ENCODE results near the gene PACRG. TPM values are rescaled to one million over a fixed set of nuclear protein-coding genes. Genes with fewer than 3 reads are reported as not detected.

PACRG gene
- total RNA-seq, 1 donor from 2014 or later: not detected

GRCh38 chr6:163177892-163178420 lies 450.2 kb downstream of the PACRG start:
- Mint-ChIP-seq H3K4me3 (ENCODE audit: low read depth) (no peak overlapping the region), H3K9me3 (no peaks in the 10 kb centered on the region), H3K4me1 (ENCODE audit: low read depth) (no peaks in the 10 kb centered on the region), H3K36me3 (ENCODE audit: low read depth) (no peaks in the 10 kb centered on the region), H3K27me3 (ENCODE audit: low read depth) (no peaks in the 10 kb centered on the region), H3K27ac (no peak overlapping the region)
- no peak for DNase-seq (ENCODE audit: low spot score)
- intact Hi-C loops (cut with micrococcal nuclease): loop anchor here (10.0 kb wide), 1 partner anchor 777 kb away; no protein-coding TSS in a partner anchor

GRCh38 chr6:163179061-163179460 lies 451.3 kb downstream of the PACRG start:
- Mint-ChIP-seq H3K27me3 (ENCODE audit: low read depth) (no peaks in the 10 kb centered on the region), H3K9me3 (no peaks in the 10 kb centered on the region), H3K36me3 (ENCODE audit: low read depth) (no peaks in the 10 kb centered on the region), H3K4me1 (ENCODE audit: low read depth) (no peaks in the 10 kb centered on the region), H3K4me3 (ENCODE audit: low read depth) (no peak overlapping the region), H3K27ac (no peak overlapping the region)
- no peak for DNase-seq (ENCODE audit: low spot score)
- intact Hi-C loops (cut with micrococcal nuclease): loop anchor here (10.0 kb wide), 1 partner anchor 776 kb away; no protein-coding TSS in a partner anchor

GRCh38 chr6:163179721-163180120 lies 451.9 kb downstream of the PACRG start:
- Mint-ChIP-seq H3K36me3 (ENCODE audit: low read depth) (no peaks in the 10 kb centered on the region), H3K4me3 (ENCODE audit: low read depth) (no peak overlapping the region), H3K4me1 (ENCODE audit: low read depth) (no peaks in the 10 kb centered on the region), H3K27me3 (ENCODE audit: low read depth) (no peaks in the 10 kb centered on the region), H3K9me3 (no peaks in the 10 kb centered on the region), H3K27ac (no peak overlapping the region)
- intact Hi-C loops (cut with micrococcal nuclease): loop anchor here (10.0 kb wide), 1 partner anchor 775 kb away; no protein-coding TSS in a partner anchor
- no peak for DNase-seq (ENCODE audit: low spot score)

- Mint-ChIP-seq H3K4me3 (ENCODE audit: low read depth) (no peak overlapping the region), H3K4me1 (ENCODE audit: low read depth) (no peaks in the 10 kb centered on the region), H3K27me3 (ENCODE audit: low read depth) (no peaks in the 10 kb centered on the region), H3K9me3 (no peaks in the 10 kb centered on the region), H3K36me3 (ENCODE audit: low read depth) (no peaks in the 10 kb centered on the region), H3K27ac (no peak overlapping the region)
- DNase-seq (ENCODE audit: low spot score): no peak
- intact Hi-C loops (cut with micrococcal nuclease): no loop called here
Measured at GRCh38 chr6:163180874-163181541, 453.2 kb downstream of the PACRG start.

GRCh38 chr6:163181666-163182180 lies 453.9 kb downstream of the PACRG start:
- no peaks in the 10 kb centered on the region for H3K9me3 Mint-ChIP-seq
- intact Hi-C loops (cut with micrococcal nuclease): no loop called here
- H3K4me3 Mint-ChIP-seq (ENCODE audit: low read depth): no peak overlapping the region
- no peak overlapping the region for H3K27ac Mint-ChIP-seq
- DNase-seq (ENCODE audit: low spot score): no peak
- no peaks in the 10 kb centered on the region for H3K36me3 Mint-ChIP-seq (ENCODE audit: low read depth)
- H3K27me3 Mint-ChIP-seq (ENCODE audit: low read depth): no peaks in the 10 kb centered on the region
- no peaks in the 10 kb centered on the region for H3K4me1 Mint-ChIP-seq (ENCODE audit: low read depth)

- Mint-ChIP-seq H3K4me1 (ENCODE audit: low read depth) (no peaks in the 10 kb centered on the region), H3K9me3 (no peaks in the 10 kb centered on the region), H3K27me3 (ENCODE audit: low read depth) (no peaks in the 10 kb centered on the region), H3K4me3 (ENCODE audit: low read depth) (no peak overlapping the region), H3K36me3 (ENCODE audit: low read depth) (no peaks in the 10 kb centered on the region), H3K27ac (no peak overlapping the region)
- intact Hi-C loops (cut with micrococcal nuclease): no loop called here
- no peak for DNase-seq (ENCODE audit: low spot score)
Measured at GRCh38 chr6:163182696-163183095, 454.9 kb downstream of the PACRG start.

GRCh38 chr6:163183806-163184205 lies 456.0 kb downstream of the PACRG start:
- Mint-ChIP-seq H3K27me3 (ENCODE audit: low read depth) (no peaks in the 10 kb centered on the region), H3K9me3 (no peaks in the 10 kb centered on the region), H3K4me3 (ENCODE audit: low read depth) (no peak overlapping the region), H3K36me3 (ENCODE audit: low read depth) (no peaks in the 10 kb centered on the region), H3K4me1 (ENCODE audit: low read depth) (no peaks in the 10 kb centered on the region), H3K27ac (no peak overlapping the region)
- intact Hi-C loops (cut with micrococcal nuclease): no loop called here
- no peak for DNase-seq (ENCODE audit: low spot score)

GRCh38 chr6:163185744-163186143 lies 458.0 kb downstream of the PACRG start:
- DNase-seq (ENCODE audit: low spot score): no peak
- Mint-ChIP-seq H3K27me3 (ENCODE audit: low read depth) (no peaks in the 10 kb centered on the region), H3K27ac (no peak overlapping the region), H3K9me3 (no peaks in the 10 kb centered on the region), H3K36me3 (ENCODE audit: low read depth) (no peaks in the 10 kb centered on the region), H3K4me3 (ENCODE audit: low read depth) (no peak overlapping the region), H3K4me1 (ENCODE audit: low read depth) (no peaks in the 10 kb centered on the region)
- intact Hi-C loops (cut with micrococcal nuclease): no loop called here

GRCh38 chr6:163186527-163186926 lies 458.8 kb downstream of the PACRG start:
- Mint-ChIP-seq H3K27me3 (ENCODE audit: low read depth) (no peaks in the 10 kb centered on the region), H3K36me3 (ENCODE audit: low read depth) (no peaks in the 10 kb centered on the region), H3K4me1 (ENCODE audit: low read depth) (no peaks in the 10 kb centered on the region), H3K9me3 (no peaks in the 10 kb centered on the region), H3K4me3 (ENCODE audit: low read depth) (no peak overlapping the region), H3K27ac (no peak overlapping the region)
- DNase-seq (ENCODE audit: low spot score): no peak
- intact Hi-C loops (cut with micrococcal nuclease): no loop called here

- no peak overlapping the region for H3K4me3 Mint-ChIP-seq (ENCODE audit: low read depth)
- intact Hi-C loops (cut with micrococcal nuclease): no loop called here
- no peaks in the 10 kb centered on the region for H3K9me3 Mint-ChIP-seq
- no peaks in the 10 kb centered on the region for H3K36me3 Mint-ChIP-seq (ENCODE audit: low read depth)
- no peaks in the 10 kb centered on the region for H3K4me1 Mint-ChIP-seq (ENCODE audit: low read depth)
- no peak for DNase-seq (ENCODE audit: low spot score)
- H3K27me3 Mint-ChIP-seq (ENCODE audit: low read depth): no peaks in the 10 kb centered on the region
- H3K27ac Mint-ChIP-seq: no peak overlapping the region
Measured at GRCh38 chr6:163187201-163187600, 459.4 kb downstream of the PACRG start.

GRCh38 chr6:163187606-163188005 lies 459.8 kb downstream of the PACRG start:
- H3K27me3 Mint-ChIP-seq (ENCODE audit: low read depth): no peaks in the 10 kb centered on the region
- H3K9me3 Mint-ChIP-seq: no peaks in the 10 kb centered on the region
- no peak overlapping the region for H3K4me3 Mint-ChIP-seq (ENCODE audit: low read depth)
- no peaks in the 10 kb centered on the region for H3K4me1 Mint-ChIP-seq (ENCODE audit: low read depth)
- DNase-seq (ENCODE audit: low spot score): no peak
- intact Hi-C loops (cut with micrococcal nuclease): no loop called here
- no peak overlapping the region for H3K27ac Mint-ChIP-seq
- no peaks in the 10 kb centered on the region for H3K36me3 Mint-ChIP-seq (ENCODE audit: low read depth)

GRCh38 chr6:163188746-163189145 lies 461.0 kb downstream of the PACRG start:
- intact Hi-C loops (cut with micrococcal nuclease): no loop called here
- DNase-seq (ENCODE audit: low spot score): no peak
- Mint-ChIP-seq H3K9me3 (no peaks in the 10 kb centered on the region), H3K27ac (no peak overlapping the region), H3K4me3 (ENCODE audit: low read depth) (no peak overlapping the region), H3K36me3 (ENCODE audit: low read depth) (no peaks in the 10 kb centered on the region), H3K4me1 (ENCODE audit: low read depth) (no peaks in the 10 kb centered on the region), H3K27me3 (ENCODE audit: low read depth) (no peaks in the 10 kb centered on the region)

GRCh38 chr6:163189609-163190008 lies 461.8 kb downstream of the PACRG start:
- Mint-ChIP-seq H3K36me3 (ENCODE audit: low read depth) (no peaks in the 10 kb centered on the region), H3K27ac (no peak overlapping the region), H3K27me3 (ENCODE audit: low read depth) (no peaks in the 10 kb centered on the region), H3K9me3 (no peaks in the 10 kb centered on the region), H3K4me1 (ENCODE audit: low read depth) (no peaks in the 10 kb centered on the region), H3K4me3 (ENCODE audit: low read depth) (no peak overlapping the region)
- DNase-seq (ENCODE audit: low spot score): no peak
- intact Hi-C loops (cut with micrococcal nuclease): no loop called here

Data from activated T-helper 2 cell treated with anti-CD3 and anti-CD28 coated beads, Interferon-gamma antibody, Interleukin-2, Interleukin-4, amounts not matched to agents 10 μg/mL and 5 μg/mL and 100 μg/mL, durations not matched to agents 14 hours and 24 hours and 36 hours (primary cell).